CMK (cell line): ENCODE results near the gene SCFD1.

Experiments used
- DNase-seq: peaks from one replicate; pipeline ENCODE4 v3.0.0-alpha.2; 2010; ENCODE audit warnings: low read depth

The SCFD1 gene

DNA sequence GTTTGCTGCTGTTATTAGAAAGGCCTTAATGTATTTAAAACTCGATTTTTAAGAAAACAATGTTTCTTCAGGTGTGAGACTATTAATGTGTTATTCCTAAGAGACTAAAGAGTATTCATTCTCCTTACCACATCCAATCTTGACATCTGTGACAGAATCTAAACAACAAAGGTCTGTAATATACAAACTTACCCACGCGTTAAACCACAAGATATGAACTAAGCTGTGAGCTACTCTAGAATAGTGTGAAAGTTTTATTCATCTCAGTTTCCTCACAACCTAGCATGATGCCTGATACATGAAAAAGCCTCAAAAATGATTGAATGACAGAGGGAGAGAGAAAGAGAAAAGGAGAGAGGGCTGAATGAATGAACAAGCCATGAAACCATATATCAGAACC lies 135.0 kb downstream of the SCFD1 start:
- DNase-seq = no peak

DNA sequence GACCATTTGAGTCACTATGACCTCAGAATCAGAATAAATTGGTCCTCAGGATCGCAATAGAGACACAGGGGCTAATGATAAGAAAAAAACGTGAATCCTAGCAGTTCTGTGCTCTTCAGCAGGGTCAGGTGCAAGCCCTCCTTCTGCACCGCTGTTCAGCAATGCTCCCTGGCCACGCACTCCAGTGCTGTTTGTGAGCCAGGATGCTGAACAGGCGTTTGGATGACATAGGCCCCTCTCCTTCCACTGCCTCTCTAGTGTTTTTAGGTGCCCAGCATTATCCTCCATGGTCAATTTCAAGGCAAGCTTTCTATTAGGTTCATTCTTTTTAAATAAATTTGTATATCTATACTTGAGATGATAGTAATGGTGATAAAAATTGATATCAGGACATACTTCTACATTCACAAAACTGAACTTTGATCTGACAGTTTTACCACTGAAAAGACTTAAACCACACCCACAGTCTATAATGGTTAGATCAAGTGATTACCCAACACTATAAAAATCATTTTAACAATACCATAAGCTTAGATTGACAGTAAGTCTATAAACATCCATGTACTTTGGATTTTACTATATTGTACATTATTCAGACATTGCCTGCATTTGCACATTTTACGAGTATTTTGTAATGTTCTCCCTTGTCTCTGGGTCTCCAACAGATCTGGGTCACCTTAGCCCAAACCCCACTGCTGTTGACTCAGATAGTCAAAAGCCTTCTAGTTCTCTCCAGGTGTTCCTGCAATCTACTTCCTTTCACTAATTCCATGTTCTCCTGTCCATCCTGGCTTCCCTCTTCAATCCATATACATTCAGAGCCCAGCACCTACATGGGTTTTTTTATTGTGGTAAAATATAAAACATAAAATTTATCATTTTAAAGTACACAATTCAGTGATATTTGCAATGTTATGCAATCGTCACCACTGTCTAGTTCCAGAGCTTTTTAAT lies 137.3 kb downstream of the SCFD1 start:
- no peak for DNase-seq

DNA sequence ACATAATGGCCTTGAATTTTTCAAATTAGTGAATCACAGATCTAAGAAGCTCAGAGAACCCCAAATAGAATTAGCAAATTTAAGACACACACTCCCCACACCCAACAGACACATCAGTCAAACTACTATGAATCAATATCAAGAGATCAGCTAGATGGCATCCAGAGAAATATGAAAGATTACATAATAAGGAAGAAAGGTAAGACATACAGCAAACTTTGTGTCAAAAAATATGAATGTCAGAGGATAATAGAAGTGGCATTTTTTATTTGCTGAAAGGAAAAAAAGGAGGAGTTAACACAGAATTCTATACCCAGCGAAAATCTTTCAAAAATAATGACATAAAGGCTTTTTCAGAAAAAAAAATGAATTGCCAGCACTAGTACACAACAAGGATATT lies 141.8 kb downstream of the SCFD1 start:
- DNase-seq = no peak

DNA sequence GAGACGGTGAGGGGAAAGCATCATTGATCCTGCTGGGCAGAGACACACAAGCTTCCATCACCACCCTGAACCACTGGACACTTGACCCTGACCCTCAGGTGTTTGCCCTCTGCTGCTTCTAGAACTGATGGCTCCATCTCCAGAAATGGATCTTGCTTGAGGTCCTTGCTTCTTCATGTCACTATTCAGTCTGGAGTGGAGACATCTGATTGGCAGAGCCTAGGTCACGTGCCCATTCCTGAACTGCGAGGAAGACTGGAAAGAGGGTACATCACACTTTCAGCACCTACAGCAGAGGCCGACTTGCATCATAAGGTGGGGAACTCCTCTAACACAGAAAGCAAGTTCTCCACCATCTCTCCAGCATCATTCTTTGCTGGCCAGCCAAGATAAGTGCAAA lies 145.5 kb downstream of the SCFD1 start:
- no peak for DNase-seq

DNA sequence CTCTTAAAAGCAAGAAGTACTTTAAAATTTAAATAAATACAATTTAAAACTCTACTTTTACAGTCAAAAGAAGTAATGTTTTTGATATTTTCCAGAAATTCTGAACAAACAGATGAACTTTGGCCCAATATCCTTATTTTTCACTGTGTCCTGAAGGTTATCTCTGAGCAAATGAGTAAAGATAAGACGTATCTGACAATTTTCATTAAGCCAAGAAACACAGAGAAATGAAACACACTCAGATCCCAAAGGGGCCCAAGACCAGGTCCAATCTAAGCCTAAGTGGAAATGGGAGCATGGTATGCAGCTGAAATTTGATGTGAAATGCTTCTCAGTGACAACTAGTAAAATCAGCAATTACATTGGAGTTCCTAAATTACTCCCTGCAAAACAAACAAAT lies 146.7 kb downstream of the SCFD1 start:
- no peak for DNase-seq

DNA sequence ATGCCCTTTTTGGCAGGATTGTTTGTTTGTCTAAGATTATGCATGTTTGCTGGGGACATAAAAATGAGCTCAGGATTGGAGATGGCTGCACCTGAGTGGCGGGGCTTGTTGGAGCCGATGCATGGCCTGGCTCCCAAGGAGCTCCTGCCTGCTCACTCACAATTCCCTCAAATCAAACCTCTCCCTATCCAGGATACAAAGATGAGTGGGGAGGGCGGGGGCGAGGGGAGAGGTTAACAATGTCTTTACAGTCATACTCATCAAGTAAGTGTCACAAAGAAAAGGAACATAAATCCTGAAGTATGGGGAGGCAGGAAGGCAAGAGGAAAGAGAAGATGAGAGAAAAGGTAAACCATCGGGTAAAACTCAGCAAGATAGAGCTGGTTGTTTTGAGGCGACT lies 148.3 kb downstream of the SCFD1 start:
- no peak for DNase-seq

DNA sequence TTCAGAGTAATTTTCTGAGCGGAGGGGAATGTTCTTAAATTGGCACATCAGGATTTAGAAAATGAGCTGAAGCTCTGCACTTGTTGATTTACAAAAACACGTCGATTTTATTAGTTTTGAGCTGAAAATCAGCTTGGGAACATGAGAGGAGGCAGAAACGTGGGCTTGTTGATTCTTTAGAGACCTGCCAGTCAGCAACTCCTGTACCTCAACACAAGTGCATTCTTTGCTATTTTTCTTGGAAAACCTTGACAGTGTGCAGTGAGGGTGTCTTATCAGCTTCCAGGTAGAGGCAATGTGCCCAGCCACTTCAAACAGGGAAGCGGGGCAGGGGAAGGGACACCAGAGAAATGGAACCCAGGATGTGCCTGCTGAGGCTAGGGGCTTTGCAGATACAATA lies 149.5 kb downstream of the SCFD1 start:
- DNase-seq = no peak

DNA sequence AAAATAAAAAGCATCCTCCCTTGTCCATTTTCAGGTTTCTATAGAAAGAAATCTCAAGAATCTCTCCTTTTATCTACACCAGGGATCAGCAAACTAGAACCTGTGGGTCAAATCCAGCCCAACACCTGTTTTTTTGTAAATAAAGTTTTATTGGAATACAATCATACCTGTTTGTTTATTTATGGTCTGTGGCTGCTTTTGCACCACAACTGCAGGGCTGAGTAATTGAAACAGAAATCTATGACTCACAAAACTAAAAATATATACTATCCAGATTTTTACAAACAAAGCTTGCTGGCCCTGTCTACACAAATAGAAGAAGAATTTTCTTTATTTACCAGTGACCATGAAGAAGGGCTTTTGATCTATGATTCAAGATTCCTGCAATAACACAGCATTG lies 157.1 kb downstream of the SCFD1 start:
- DNase-seq = no peak
